ENCODE measurements around the gene TESK1.
"Not testable (repeated sequence)": the region's sequence is repeated elsewhere in the genome, so short reads cannot be mapped to it uniquely, and the experiment has no call there.

Gene TESK1

DNA sequence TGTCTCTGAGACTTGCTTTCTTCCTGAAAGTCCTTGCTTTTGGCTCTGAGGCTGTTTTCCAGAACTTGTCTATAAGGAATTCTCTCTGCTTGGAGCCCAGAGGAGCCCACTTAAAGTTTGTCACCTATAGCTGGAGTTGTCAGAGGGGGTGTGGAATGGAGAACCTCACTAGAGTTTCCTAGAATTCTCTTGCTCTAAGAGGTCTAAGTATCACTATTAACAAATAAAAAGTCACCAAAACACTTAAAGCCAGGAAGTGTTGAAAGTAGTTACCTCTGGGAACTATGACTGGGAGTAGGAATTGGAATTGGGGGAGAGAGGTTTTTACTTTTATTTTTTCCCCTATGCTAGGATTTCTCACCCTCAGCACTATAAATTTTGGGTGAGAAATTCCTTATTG, 30.7 kb downstream of the TESK1 start:
- DNase-seq (ENCODE audit: low read depth), result no peak
- H3K4me3 ChIP-seq (replicated peaks; ENCODE audit: low read depth, low read length), result no peak overlapping the region
- TF ChIP-seq, protein P1, sequence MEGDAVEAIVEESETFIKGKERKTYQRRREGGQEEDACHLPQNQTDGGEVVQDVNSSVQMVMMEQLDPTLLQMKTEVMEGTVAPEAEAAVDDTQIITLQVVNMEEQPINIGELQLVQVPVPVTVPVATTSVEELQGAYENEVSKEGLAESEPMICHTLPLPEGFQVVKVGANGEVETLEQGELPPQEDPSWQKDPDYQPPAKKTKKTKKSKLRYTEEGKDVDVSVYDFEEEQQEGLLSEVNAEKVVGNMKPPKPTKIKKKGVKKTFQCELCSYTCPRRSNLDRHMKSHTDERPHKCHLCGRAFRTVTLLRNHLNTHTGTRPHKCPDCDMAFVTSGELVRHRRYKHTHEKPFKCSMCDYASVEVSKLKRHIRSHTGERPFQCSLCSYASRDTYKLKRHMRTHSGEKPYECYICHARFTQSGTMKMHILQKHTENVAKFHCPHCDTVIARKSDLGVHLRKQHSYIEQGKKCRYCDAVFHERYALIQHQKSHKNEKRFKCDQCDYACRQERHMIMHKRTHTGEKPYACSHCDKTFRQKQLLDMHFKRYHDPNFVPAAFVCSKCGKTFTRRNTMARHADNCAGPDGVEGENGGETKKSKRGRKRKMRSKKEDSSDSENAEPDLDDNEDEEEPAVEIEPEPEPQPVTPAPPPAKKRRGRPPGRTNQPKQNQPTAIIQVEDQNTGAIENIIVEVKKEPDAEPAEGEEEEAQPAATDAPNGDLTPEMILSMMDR (IDR thresholded peaks at IDR 0.05; ENCODE audit: low read length, missing control alignments), result no peak

DNA sequence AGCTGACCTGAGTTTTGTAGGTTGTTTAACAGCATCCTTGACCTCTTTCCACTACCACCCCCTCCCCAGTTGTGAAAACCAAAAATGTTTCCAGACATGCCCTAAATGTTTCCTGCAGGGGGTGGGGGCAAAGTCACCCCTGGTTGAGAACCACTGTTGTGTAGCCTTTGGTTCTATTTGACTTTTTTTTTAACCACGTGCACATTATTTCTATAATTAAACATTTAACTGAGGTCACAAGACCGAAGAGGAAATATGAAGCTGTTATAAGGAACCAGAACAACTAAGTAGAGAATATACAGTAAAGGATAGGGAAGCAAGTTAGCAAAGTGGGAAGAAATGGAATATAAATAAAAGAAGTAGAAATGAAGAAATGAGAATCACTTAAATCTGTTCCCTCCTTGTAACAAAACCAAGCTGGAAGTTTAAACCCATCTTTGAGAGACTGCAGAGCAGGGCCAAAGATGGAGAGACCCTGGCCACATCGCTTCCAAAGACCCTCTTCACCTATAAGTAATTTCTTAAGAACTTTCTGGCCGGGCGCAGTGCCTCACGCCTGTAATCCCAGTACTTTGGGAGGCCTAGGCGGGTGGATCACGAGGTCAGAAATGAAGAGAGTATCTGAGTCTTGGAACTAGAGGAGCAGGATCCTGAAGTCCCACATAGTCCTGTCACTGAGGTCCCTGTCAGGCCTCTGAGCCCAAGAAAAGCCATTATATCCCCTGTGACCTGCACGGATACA, 31.2 kb downstream of the TESK1 start:
- TF ChIP-seq, protein P1 (IDR thresholded peaks at IDR 0.05; ENCODE audit: low read length, missing control alignments), result no peak
- no peak for DNase-seq (ENCODE audit: low read depth)
- H3K4me3 ChIP-seq (replicated peaks; ENCODE audit: low read depth, low read length), result no peak overlapping the region

DNA sequence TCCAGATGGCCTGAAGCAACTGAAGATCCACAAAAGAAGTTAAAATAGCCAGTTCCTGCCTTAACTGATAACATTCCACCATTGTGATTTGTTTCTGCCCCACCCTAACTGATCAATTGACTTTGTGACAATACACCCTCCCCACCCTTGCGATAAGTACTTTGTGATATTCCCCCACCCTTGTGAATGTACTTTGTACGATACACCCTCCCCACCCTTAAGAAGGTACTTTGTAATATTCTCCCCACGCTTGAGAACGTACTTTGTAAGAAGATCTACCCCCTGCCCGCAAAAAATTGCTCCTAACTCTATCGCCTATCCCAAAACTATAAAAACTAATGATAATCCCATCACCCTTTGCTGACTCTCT, 31.8 kb downstream of the TESK1 start:
- not testable (repeated sequence) for H3K4me3 ChIP-seq (replicated peaks; ENCODE audit: low read depth, low read length); DNase-seq (ENCODE audit: low read depth)

DNA sequence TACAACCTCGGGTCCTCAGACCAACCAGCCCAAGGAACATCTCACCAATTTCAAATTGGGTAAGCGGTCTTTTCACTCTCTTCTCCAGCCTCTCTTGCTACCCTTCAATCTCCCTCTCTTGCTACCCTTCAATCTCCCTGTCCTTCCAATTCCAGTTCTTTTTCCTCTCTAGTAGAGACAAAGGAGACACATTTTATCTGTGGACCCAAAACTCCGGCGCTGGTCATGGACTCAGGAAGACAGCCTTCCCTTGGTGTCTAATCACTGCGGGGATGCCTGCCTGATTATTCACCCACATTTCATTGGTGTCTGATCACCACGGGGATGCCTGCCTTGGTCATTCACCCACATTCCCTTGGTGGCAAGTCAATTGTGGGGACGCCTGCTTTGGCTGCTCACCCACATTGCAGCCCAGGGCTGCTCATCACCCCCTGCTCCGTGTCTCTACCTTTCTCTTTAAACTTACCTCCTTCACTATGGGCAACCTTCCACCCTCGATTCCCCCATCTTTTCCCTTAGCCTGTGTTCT, 32.4 kb downstream of the TESK1 start:
- not testable (repeated sequence) for DNase-seq (ENCODE audit: low read depth); H3K4me3 ChIP-seq (replicated peaks; ENCODE audit: low read depth, low read length)

DNA sequence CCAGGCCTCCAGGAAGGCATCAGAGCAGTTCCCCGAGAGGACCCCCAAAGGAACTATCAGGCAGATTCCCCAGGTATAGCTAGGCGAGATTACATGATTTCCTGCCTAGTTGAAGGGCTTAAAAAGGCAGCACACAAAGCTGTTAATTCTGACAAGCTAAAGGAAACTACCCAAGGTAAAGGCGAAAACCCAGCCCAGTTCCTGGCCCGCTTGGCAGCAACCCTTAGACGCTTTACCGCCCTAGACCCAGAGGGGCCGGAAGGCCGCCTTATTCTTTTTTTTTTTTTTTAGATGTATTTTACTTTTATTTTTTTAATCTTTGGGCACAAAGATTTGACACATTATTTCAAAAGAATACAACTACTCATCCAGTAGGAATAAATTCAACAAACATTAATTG, 33.7 kb downstream of the TESK1 start:
- H3K4me3 ChIP-seq (replicated peaks; ENCODE audit: low read depth, low read length); DNase-seq (ENCODE audit: low read depth): not testable (repeated sequence)

DNA sequence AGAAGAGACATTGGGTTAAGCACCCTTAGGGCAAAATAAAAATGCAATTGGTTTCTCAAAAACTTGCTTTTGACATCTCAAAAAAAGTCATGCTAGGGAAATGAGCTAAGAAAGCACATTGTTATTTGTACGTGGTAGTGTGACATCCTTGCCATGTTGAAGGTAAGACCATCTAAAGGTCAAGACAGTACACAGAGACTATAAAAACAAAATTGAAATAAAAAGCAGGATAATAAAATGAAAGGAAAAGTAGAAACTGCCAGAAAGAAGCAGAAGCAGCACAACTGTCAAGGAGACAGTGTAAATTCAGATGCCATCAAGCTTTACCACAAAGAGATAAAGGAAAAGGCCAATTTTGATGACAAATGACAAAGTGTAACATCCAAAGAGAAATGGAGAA, 34.2 kb downstream of the TESK1 start:
- H3K4me3 ChIP-seq (replicated peaks; ENCODE audit: low read depth, low read length); DNase-seq (ENCODE audit: low read depth): not testable (repeated sequence)

DNA sequence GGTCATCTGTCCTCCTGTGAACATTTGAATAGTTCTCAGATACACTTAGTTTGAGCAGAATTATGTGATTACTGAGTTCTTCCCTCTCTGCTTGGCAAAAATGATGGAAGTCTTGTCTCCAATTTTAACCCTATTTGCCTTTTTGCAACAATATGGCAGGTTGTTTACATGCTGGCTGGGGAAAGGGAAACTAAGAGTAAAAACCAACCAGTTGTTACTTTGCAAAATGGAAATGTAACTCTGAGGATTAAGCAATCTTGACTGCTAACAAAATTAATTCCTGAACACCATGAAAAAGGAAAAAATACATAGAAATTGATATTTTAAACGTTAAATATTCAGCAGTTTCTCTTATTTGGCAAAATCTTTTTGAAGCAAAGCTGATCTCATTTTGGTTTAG, 34.6 kb downstream of the TESK1 start:
- DNase-seq (ENCODE audit: low read depth), result no peak
- no peak overlapping the region for H3K4me3 ChIP-seq (replicated peaks; ENCODE audit: low read depth, low read length)

DNA sequence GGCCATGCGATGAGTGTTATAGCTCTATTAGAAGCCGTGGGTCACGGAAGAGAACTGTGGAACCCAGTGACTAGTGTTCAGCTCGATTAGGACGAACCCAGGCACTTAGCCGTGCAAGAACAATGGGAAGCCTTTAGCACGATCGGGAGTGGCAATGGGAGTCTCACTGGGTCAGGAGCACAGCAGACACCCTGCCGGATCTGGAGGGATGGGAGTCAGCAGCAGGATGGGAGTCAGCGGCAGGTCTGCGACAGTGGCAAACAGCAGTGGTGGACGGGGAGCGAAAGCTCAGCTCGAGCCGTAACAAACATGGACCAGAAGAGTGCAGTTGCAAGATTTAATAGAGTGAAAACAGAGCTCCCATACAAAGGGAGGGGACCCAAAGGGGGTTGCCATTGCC, 35.4 kb downstream of the TESK1 start:
- DNase-seq (ENCODE audit: low read depth); H3K4me3 ChIP-seq (replicated peaks; ENCODE audit: low read depth, low read length): not testable (repeated sequence)

More for the DNA sequence above, 34.6 kb downstream of the TESK1 start:
- TF ChIP-seq, protein P1 (IDR thresholded peaks at IDR 0.05; ENCODE audit: low read length, missing control alignments), result no peak

DNA sequence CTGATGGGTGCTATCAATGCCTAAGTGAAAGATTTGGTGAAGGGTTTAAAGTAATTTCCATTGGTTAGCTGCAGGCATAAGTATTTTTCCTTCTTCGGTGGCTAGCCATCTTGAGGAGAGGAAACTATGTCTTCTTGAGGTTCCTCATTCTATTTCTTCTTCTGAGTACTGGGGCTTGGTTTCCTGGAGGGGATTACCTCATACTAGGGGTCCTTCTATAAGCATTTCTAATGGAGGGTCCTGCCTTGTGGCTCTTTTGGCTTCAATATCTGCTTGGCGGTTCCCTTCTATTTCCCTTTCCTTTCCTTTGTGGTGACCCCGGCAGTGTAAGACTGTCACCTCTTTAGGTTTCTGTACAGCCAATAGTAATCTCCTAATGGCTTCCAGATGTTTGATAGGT, 36.4 kb downstream of the TESK1 start:
- not testable (repeated sequence) for H3K4me3 ChIP-seq (replicated peaks; ENCODE audit: low read depth, low read length); DNase-seq (ENCODE audit: low read depth)

DNA sequence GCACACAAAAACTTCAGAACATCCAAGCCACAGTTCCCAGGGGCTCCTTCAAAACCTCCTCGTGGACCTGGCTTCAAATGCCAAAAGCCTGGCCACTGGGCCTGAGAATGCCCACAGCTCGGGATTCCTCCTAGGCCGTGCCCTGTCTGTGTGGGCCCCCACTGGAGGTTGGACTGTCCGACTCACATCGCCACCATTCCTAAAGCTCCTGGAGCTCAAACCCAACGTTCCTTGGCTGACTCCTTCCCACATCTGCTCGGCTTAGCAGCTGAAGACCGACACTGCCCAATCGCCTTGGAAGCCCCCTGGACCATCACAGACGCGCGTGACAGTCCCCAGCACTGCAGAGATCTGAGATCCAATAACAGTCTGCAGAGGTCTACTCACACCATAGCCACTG, 38.0 kb downstream of the TESK1 start:
- H3K4me3 ChIP-seq (replicated peaks; ENCODE audit: low read depth, low read length), result no peak overlapping the region
- DNase-seq (ENCODE audit: low read depth), result no peak
- TF ChIP-seq, protein P1 (IDR thresholded peaks at IDR 0.05; ENCODE audit: low read length, missing control alignments), result no peak

DNA sequence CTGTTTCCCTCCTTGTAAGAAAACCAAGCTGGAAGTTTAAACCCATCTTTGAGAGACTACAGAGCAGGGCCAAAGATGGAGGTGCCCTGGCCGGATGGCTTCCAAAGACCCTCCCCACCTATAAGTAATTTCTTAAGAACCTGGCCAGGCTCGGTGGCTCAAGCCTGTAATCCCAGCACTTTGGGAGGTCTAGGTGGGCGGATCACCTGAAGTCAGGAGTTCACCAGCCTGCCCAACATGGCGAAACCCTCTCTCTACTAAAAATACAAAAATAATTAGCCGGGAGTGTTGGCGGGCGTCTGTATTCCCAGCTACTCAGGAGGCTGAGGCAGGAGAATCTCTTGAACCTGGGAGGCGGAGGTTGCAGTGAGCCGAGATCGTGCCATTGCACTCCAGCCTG, 40.7 kb downstream of the TESK1 start:
- not testable (repeated sequence) for DNase-seq (ENCODE audit: low read depth)

More for the DNA sequence above, 40.7 kb downstream of the TESK1 start:
- H3K4me3 ChIP-seq (replicated peaks; ENCODE audit: low read depth, low read length), result peak overlapping the region; percentile 57

Data from fibroblast of pulmonary artery (primary cell).